Measurements from ENCODE around the gene TEX12. TPM values are rescaled to one million over a fixed set of nuclear protein-coding genes. Genes with fewer than 3 reads are reported as not detected.

TEX12 gene
- total and polyA plus RNA-seq, 2 of the 8 experiments (the other 6 are each of a cell fraction or from before 2014, with no cell fraction given): not detected

DNA sequence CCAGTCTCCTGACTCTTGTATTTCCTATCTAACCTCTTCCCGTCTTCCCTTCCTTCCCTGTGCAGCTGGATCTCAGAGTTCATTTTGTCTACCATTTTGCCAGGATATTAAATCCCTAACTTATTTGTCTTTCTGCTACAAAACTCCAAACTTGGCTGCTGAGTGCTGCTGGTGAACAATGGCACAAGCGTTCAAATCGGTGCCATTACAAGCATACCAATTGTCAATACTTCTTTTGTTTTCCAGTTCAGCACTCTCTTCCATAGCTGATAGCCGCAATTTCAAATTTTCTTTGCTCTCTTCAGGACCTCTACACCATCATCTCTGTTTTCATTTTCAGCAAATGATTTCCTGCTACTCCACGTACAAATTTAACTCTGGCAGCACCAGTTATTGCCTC lies 16.7 kb upstream of the TEX12 start (continued):
- TF ChIP-seq, protein P1, sequence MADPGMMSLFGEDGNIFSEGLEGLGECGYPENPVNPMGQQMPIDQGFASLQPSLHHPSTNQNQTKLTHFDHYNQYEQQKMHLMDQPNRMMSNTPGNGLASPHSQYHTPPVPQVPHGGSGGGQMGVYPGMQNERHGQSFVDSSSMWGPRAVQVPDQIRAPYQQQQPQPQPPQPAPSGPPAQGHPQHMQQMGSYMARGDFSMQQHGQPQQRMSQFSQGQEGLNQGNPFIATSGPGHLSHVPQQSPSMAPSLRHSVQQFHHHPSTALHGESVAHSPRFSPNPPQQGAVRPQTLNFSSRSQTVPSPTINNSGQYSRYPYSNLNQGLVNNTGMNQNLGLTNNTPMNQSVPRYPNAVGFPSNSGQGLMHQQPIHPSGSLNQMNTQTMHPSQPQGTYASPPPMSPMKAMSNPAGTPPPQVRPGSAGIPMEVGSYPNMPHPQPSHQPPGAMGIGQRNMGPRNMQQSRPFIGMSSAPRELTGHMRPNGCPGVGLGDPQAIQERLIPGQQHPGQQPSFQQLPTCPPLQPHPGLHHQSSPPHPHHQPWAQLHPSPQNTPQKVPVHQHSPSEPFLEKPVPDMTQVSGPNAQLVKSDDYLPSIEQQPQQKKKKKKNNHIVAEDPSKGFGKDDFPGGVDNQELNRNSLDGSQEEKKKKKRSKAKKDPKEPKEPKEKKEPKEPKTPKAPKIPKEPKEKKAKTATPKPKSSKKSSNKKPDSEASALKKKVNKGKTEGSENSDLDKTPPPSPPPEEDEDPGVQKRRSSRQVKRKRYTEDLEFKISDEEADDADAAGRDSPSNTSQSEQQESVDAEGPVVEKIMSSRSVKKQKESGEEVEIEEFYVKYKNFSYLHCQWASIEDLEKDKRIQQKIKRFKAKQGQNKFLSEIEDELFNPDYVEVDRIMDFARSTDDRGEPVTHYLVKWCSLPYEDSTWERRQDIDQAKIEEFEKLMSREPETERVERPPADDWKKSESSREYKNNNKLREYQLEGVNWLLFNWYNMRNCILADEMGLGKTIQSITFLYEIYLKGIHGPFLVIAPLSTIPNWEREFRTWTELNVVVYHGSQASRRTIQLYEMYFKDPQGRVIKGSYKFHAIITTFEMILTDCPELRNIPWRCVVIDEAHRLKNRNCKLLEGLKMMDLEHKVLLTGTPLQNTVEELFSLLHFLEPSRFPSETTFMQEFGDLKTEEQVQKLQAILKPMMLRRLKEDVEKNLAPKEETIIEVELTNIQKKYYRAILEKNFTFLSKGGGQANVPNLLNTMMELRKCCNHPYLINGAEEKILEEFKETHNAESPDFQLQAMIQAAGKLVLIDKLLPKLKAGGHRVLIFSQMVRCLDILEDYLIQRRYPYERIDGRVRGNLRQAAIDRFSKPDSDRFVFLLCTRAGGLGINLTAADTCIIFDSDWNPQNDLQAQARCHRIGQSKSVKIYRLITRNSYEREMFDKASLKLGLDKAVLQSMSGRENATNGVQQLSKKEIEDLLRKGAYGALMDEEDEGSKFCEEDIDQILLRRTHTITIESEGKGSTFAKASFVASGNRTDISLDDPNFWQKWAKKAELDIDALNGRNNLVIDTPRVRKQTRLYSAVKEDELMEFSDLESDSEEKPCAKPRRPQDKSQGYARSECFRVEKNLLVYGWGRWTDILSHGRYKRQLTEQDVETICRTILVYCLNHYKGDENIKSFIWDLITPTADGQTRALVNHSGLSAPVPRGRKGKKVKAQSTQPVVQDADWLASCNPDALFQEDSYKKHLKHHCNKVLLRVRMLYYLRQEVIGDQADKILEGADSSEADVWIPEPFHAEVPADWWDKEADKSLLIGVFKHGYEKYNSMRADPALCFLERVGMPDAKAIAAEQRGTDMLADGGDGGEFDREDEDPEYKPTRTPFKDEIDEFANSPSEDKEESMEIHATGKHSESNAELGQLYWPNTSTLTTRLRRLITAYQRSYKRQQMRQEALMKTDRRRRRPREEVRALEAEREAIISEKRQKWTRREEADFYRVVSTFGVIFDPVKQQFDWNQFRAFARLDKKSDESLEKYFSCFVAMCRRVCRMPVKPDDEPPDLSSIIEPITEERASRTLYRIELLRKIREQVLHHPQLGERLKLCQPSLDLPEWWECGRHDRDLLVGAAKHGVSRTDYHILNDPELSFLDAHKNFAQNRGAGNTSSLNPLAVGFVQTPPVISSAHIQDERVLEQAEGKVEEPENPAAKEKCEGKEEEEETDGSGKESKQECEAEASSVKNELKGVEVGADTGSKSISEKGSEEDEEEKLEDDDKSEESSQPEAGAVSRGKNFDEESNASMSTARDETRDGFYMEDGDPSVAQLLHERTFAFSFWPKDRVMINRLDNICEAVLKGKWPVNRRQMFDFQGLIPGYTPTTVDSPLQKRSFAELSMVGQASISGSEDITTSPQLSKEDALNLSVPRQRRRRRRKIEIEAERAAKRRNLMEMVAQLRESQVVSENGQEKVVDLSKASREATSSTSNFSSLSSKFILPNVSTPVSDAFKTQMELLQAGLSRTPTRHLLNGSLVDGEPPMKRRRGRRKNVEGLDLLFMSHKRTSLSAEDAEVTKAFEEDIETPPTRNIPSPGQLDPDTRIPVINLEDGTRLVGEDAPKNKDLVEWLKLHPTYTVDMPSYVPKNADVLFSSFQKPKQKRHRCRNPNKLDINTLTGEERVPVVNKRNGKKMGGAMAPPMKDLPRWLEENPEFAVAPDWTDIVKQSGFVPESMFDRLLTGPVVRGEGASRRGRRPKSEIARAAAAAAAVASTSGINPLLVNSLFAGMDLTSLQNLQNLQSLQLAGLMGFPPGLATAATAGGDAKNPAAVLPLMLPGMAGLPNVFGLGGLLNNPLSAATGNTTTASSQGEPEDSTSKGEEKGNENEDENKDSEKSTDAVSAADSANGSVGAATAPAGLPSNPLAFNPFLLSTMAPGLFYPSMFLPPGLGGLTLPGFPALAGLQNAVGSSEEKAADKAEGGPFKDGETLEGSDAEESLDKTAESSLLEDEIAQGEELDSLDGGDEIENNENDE (IDR thresholded peaks at IDR 0.05; ENCODE audit: insufficient replicate concordance, low read length): no peak
- TF ChIP-seq SAP30 (IDR thresholded peaks at IDR 0.05; ENCODE audit: insufficient read depth, insufficient replicate concordance, low read length) (no peak), CBX8 (IDR thresholded peaks at IDR 0.05; ENCODE audit: borderline replicate concordance, low read depth, low read length) (no peak), CTBP2 (IDR thresholded peaks at IDR 0.05; ENCODE audit: borderline replicate concordance, insufficient read depth, insufficient read length, low read length) (no peak), TAF1 (IDR thresholded peaks at IDR 0.05; ENCODE audit: low read depth, low read length) (no peak), TAF7 (optimal IDR thresholded peaks at IDR 0.05; ENCODE audit: borderline replicate concordance, low read depth, low read length) (no peak), TEAD4 (IDR thresholded peaks at IDR 0.05; ENCODE audit: low read depth, low read length) (no peak), GABPA (IDR thresholded peaks at IDR 0.05; ENCODE audit: borderline replicate concordance, insufficient read depth, low read length) (no peak), SIRT6 (IDR thresholded peaks at IDR 0.05; ENCODE audit: low read length) (no peak), RXRA (IDR thresholded peaks at IDR 0.05; ENCODE audit: insufficient read depth, low read depth, low read length) (no peak), CBX5 (IDR thresholded peaks at IDR 0.05; ENCODE audit: low read depth, low read length) (no peak)
- TF ChIP-seq, protein P2, sequence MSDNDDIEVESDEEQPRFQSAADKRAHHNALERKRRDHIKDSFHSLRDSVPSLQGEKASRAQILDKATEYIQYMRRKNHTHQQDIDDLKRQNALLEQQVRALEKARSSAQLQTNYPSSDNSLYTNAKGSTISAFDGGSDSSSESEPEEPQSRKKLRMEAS (IDR thresholded peaks at IDR 0.05): no peak
